CD14-positive monocyte (primary cell): ENCODE results near the gene EML1. TPM values are rescaled to one million over a fixed set of nuclear protein-coding genes. Genes with fewer than 3 reads are reported as not detected.

Experiments
- DNase-seq, 3 donors: peaks; one replicate each; pipeline ENCODE4 v3.0.0-alpha.2; 2011 to 2022
- H2AFZ ChIP-seq: 2 replicates; pipeline ENCODE4 v1.6.0; 2012; ENCODE audit warnings: mild to moderate bottlenecking, low read depth, low read length, inconsistent platforms; ENCODE audit not compliant: insufficient read depth, poor library complexity, severe bottlenecking
- H3K27ac ChIP-seq, 2 donors: 1 replicate in 1 of 2; 2 replicates in 1 of 2; pipeline ENCODE4 v1.5.1; 2012 to 2013; ENCODE audit warnings: low read length in 2 of 2, control low read depth in 1 of 2, inconsistent platforms in 1 of 2, low read depth in 1 of 2, mild to moderate bottlenecking in 1 of 2
- H3K27me3 ChIP-seq, 2 donors: one replicate each; pipeline versions ENCODE4 v1.6.0 to v1.6.1; 2011 to 2013; ENCODE audit warnings: low read length in 2 of 2; ENCODE audit not compliant: control insufficient read depth in 2 of 2, insufficient read depth in 2 of 2
- H3K36me3 ChIP-seq, 2 donors: replicated peaks in 1 of 2; 1 replicate in 1 of 2; 2 replicates in 1 of 2; pipeline versions ENCODE4 v1.5.1 to v1.6.1; 2012 to 2013; ENCODE audit warnings: low read length in 2 of 2, control low read depth in 1 of 2, inconsistent platforms in 1 of 2, mild to moderate bottlenecking in 1 of 2; ENCODE audit not compliant: insufficient read depth in 2 of 2, control insufficient read depth in 1 of 2
- H3K4me1 ChIP-seq, 2 donors: 1 replicate in 1 of 2; 2 replicates in 1 of 2; pipeline versions ENCODE4 v1.5.1 to v1.6.1; 2012 to 2013; ENCODE audit warnings: low read length in 2 of 2, control low read depth in 1 of 2, inconsistent platforms in 1 of 2, mild to moderate bottlenecking in 1 of 2, moderate library complexity in 1 of 2; ENCODE audit not compliant: insufficient read depth in 2 of 2, control insufficient read depth in 1 of 2
- H3K4me2 ChIP-seq: replicated peaks from 2 replicates; pipeline ENCODE3; 2012; ENCODE audit warnings: low read length, moderate library complexity, mild to moderate bottlenecking; ENCODE audit not compliant: poor library complexity, severe bottlenecking; ENCODE audit errors: extremely low read depth
- H3K4me3 ChIP-seq, 3 experiments: fragments of 200-600 bp in 1 of 3; sonication (generic) in 1 of 3; replicated peaks in 1 of 3; 1 replicate in 2 of 3; 2 replicates in 1 of 3; pipeline ENCODE4 v1.5.1; 2011 to 2013; ENCODE audit warnings: low read length in 3 of 3, mild to moderate bottlenecking in 3 of 3, control low read depth in 2 of 3, low read depth in 2 of 3, inconsistent platforms in 1 of 3, moderate library complexity in 1 of 3
- H3K79me2 ChIP-seq: 2 replicates; pipeline ENCODE4 v1.6.0; 2012; ENCODE audit warnings: mild to moderate bottlenecking, control low read depth, inconsistent platforms, low read length, moderate library complexity; ENCODE audit not compliant: insufficient read depth
- H3K9ac ChIP-seq: 2 replicates; pipeline ENCODE4 v1.6.0; 2017; ENCODE audit warnings: low read length, mild to moderate bottlenecking; ENCODE audit not compliant: insufficient read depth, poor library complexity, severe bottlenecking
- H3K9me3 ChIP-seq, 2 donors: replicated peaks in 1 of 2; 1 replicate in 1 of 2; 2 replicates in 1 of 2; pipeline versions ENCODE4 v1.5.1 to v1.6.1; 2012 to 2013; ENCODE audit warnings: low read length in 2 of 2, control low read depth in 1 of 2; ENCODE audit not compliant: control insufficient read depth in 1 of 2, insufficient read depth in 1 of 2
- H4K20me1 ChIP-seq: 2 replicates; pipeline ENCODE4 v1.6.0; 2012; ENCODE audit warnings: mild to moderate bottlenecking, low read length, control low read depth, moderate library complexity; ENCODE audit not compliant: insufficient read depth
- H3K27ac Mint-ChIP-seq, 7 donors: one replicate each; pipeline ENCODE4 v1.8.0; 2020; ENCODE audit warnings: mild to moderate bottlenecking in 7 of 7, mixed read lengths in 7 of 7, moderate library complexity in 6 of 7, inconsistent platforms in 2 of 7
- H3K27me3 Mint-ChIP-seq, 3 donors: one replicate each; pipeline ENCODE4 v1.8.0; 2021 to 2022; ENCODE audit warnings: low read depth in 3 of 3, mild to moderate bottlenecking in 3 of 3, mixed read lengths in 3 of 3, moderate library complexity in 3 of 3, inconsistent platforms in 1 of 3
- H3K36me3 Mint-ChIP-seq, 2 donors: one replicate each; pipeline ENCODE4 v1.8.0; 2020; ENCODE audit warnings: mixed read lengths in 2 of 2, inconsistent platforms in 1 of 2, mild to moderate bottlenecking in 1 of 2
- H3K4me1 Mint-ChIP-seq: one replicate; pipeline ENCODE4 v1.8.0; 2020; ENCODE audit warnings: mild to moderate bottlenecking, mixed read lengths
- H3K4me3 Mint-ChIP-seq, 2 donors: one replicate each; pipeline ENCODE4 v1.8.0; 2020; ENCODE audit warnings: mild to moderate bottlenecking in 2 of 2, mixed read lengths in 2 of 2, moderate library complexity in 1 of 2
- H3K9me3 Mint-ChIP-seq, 7 donors: one replicate each; pipeline ENCODE4 v1.8.0; 2020 to 2022; ENCODE audit warnings: mixed read lengths in 7 of 7, mild to moderate bottlenecking in 6 of 7, moderate library complexity in 6 of 7, inconsistent platforms in 2 of 7
- CTCF ChIP-seq: fragments of 200-600 bp; IDR thresholded peaks from one replicate; pipeline ENCODE4 v1.8.0; 2022; ENCODE audit warnings: antibody characterized with exemption, mild to moderate bottlenecking
- WGBS: methylation state at CpG from one replicate; pipeline ENCODE4 v1.1.5; 2013; ENCODE audit warnings: missing lambda C conversion rate; ENCODE audit not compliant: insufficient coverage; 5-methylcytosine and 5-hydroxymethylcytosine counted together
- intact Hi-C, 2 donors: fragments of 100-400 bp; cut with micrococcal nuclease; formaldehyde crosslinking; loops; one replicate each; pipeline versions ENCODE4 v1.15.0 to v1.15.1; 2023
- polyA plus RNA-seq, 3 donors: library from polyadenylated mRNA; depleted of rRNA in 1 of 3; unstranded in 2 of 3; stranded (reverse) in 1 of 3; fragments of 300-500 nt in 2 of 3; fragments of >200 nt in 1 of 3; fragmentation: Illumina TruSeq in 2 of 3; gene quantifications; 1 replicate in 2 of 3; 2 replicates in 1 of 3; pipeline ENCODE4 v1.2.3, GENCODE V29; 2012 to 2021

The EML1 gene
- polyA plus RNA-seq, 3 donors: not detected

GRCh38 chr14:99872786-99873440, 79.7 kb downstream of the EML1 start:
- Histone ChIP-seq H3K4me1 (no peaks in the 10 kb centered on the region), H2AFZ (no peak overlapping the region), H3K4me3 (no peak overlapping the region), H3K27ac (no peak overlapping the region), H4K20me1 (no peaks in the 10 kb centered on the region), H3K9ac (no peak overlapping the region), H3K79me2 (no peaks in the 10 kb centered on the region), H3K4me2 (no peak overlapping the region), H3K9me3 (no peaks in the 10 kb centered on the region), H3K27me3 (peaks cover 3% of the 10 kb centered on the region in 2 donors), H3K36me3 (no peaks in the 10 kb centered on the region)
- no peak for DNase-seq
- Mint-ChIP-seq H3K9me3 (peaks cover 0 to 2% (median 0%) of the 10 kb centered on the region in 7 donors), H3K4me3 (no peak overlapping the region), H3K27me3 (peaks cover 10 to 40% (median 11%) of the 10 kb centered on the region in 3 donors), H3K4me1 (no peaks in the 10 kb centered on the region), H3K27ac (no peak overlapping the region), H3K36me3 (no peaks in the 10 kb centered on the region)
- no peak for TF ChIP-seq CTCF
- intact Hi-C loops: no loop called here
- WGBS: 94% methylated on average over 2 of the region's 6 CpGs

DNA sequence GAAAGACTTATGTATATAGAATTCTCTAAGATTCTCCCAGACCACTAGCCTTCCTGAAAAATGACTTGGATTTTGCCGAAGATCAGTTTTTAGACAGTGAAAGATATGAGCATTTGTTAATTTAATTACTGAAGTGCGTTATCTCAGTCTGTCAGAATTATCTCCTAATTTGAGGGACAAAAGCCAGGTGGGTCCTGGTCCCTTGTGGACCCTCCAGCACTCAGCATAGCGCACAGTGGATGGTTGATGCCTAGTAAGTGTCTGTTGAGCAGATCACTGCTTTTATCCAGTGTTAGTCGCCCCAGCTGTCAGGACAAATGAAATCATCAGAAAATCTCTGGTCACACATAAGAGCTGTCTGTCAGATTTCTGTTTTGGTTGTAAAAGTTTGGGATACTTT, 80.4 kb downstream of the EML1 start:
- no peak overlapping the region for H3K4me3 ChIP-seq
- H3K27me3 ChIP-seq: peaks cover 3% of the 10 kb centered on the region in 2 donors
- Mint-ChIP-seq H3K36me3 (no peaks in the 10 kb centered on the region), H3K4me3 (no peak overlapping the region), H3K9me3 (peaks cover 0 to 2% (median 0%) of the 10 kb centered on the region in 7 donors), H3K27ac (no peak overlapping the region), H3K27me3 (peaks cover 10 to 35% (median 14%) of the 10 kb centered on the region in 3 donors), H3K4me1 (no peaks in the 10 kb centered on the region)
- no peak for DNase-seq
- H3K4me1 ChIP-seq: no peaks in the 10 kb centered on the region
- no peak overlapping the region for H3K4me2 ChIP-seq
- H3K9me3 ChIP-seq: no peaks in the 10 kb centered on the region
- no peak overlapping the region for H3K9ac ChIP-seq
- no peaks in the 10 kb centered on the region for H3K79me2 ChIP-seq
- 80% methylated on average over 1 of the region's 4 CpGs for WGBS
- TF ChIP-seq CTCF: no peak
- no peaks in the 10 kb centered on the region for H3K36me3 ChIP-seq
- no peaks in the 10 kb centered on the region for H4K20me1 ChIP-seq
- intact Hi-C loops: no loop called here
- no peak overlapping the region for H2AFZ ChIP-seq
- H3K27ac ChIP-seq: no peak overlapping the region
